Activated naive CD8-positive, alpha-beta T cell treated with anti-CD3 and anti-CD28 coated beads, Interleukin-2, amount 10 ng/mL, durations not matched to agents 7 days and 5 days (primary cell): ENCODE results near the gene PRKCA. TPM values are rescaled to one million over a fixed set of nuclear protein-coding genes. Genes with fewer than 3 reads are reported as not detected.

Experiments
- microRNA-seq: library from miRNA; unstranded; fragments of <30 nt; microRNA quantifications from one replicate; pipeline ENCODE4 v1.2.0, GENCODE V29; 2022
- total RNA-seq, 2 experiments: library from RNA; stranded (reverse); gene quantifications; one replicate each; pipeline ENCODE4 v1.2.3, GENCODE V29; 2021

Gene PRKCA
- total RNA-seq, 2 experiments from 2014 or later: 66.1 to 66.5 TPM

Small RNAs within 50 kb of the gene (microRNA-seq; reads per million reads assigned to microRNA genes)
- gene MIR634: not detected

Other genes starting within 250 kb of the PRKCA start
- gene CEP112, start 110.5 kb upstream of the PRKCA start, total RNA-seq: 1 to 10 TPM; 2.1 to 3.8 TPM
- gene APOH, start 73.2 kb upstream of the PRKCA start, total RNA-seq: not detected